ENCODE data around the gene NANOS2. TPM values are rescaled to one million over a fixed set of nuclear protein-coding genes. Genes with fewer than 3 reads are reported as not detected.
A peak's percentile ranks its signal among the peaks of the same experiment; 100 is the strongest.

The NANOS2 gene
- total and polyA plus RNA-seq, 2 of the 13 experiments (the other 11 are each of a cell fraction or from before 2014, with no cell fraction given): not detected

DNA sequence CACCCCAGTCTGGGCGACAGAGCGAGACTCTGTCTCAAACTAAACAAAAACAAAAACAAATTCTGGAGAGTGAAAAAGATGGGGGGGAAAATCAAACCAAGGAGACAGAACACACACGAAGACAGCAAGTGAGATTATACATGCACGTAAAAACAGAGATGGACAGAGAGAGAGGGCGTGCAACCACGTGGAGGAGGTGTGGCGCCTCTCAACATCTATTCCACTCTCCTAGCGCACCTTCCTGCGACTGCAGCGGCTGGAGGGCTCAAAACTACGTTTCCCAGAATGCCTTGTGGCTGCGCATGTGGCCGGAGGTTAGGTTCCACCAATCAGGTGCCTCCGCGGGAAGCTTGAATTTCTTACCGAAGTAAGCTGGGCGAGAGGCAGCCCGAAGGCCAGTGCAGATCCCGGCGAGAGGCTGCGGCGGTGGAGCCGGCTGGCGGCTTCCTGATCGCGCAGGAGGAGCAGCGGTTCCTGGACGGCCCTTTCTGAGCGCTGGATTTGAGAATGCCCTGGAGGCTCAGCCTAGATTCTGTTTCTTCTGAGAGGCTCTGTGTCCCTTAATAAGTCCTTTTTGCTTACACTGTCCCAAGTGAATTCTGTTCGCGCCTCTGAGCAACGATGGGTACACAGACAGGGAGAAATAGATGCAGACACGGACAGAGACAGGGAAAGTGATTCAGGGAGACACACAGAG, 13.1 kb upstream of the NANOS2 start (continued):
- TF ChIP-seq ZNF605 (CRISPR knock-in tag; IDR thresholded peaks at IDR 0.05) (peak; percentile 69; the same call in 1 of the 2 replicates), ZNF530 (CRISPR knock-in tag; IDR thresholded peaks at IDR 0.05; ENCODE audit: low read depth) (no peak), ZSCAN29 (CRISPR knock-in tag; conservative IDR thresholded peaks at IDR 0.05) (no peak), RARA (CRISPR knock-in tag; IDR thresholded peaks at IDR 0.05) (0 out of 2 replicates have a peak, but pooled peaks have one; percentile 9), NFYC (CRISPR knock-in tag; IDR thresholded peaks at IDR 0.05) (peak; percentile 100), PHF8 (CRISPR knock-in tag; IDR thresholded peaks at IDR 0.05) (peak; percentile 32; the same call in 1 of the 2 replicates), REXO4 (CRISPR knock-in tag; IDR thresholded peaks at IDR 0.05; ENCODE audit: borderline replicate concordance) (0 out of 2 replicates have a peak, but pooled peaks have one; percentile 50), ZNF83 (CRISPR knock-in tag; IDR thresholded peaks at IDR 0.05; ENCODE audit: borderline replicate concordance) (no peak), FOXM1 (CRISPR knock-in tag; IDR thresholded peaks at IDR 0.05) (no peak), CEBPG (CRISPR knock-in tag; IDR thresholded peaks at IDR 0.05) (peak; percentile 34; the same call in 1 of the 2 replicates), ZNF235 (CRISPR knock-in tag; IDR thresholded peaks at IDR 0.05; ENCODE audit: borderline replicate concordance) (no peak), ZNF383 (CRISPR knock-in tag; IDR thresholded peaks at IDR 0.05; ENCODE audit: borderline replicate concordance) (no peak), NFKBIZ (CRISPR knock-in tag; IDR thresholded peaks at IDR 0.05) (no peak), HNRNPUL1 (IDR thresholded peaks at IDR 0.05; ENCODE audit: low read depth, low read length) (no peak), NFE2L2 (IDR thresholded peaks at IDR 0.05; ENCODE audit: low read length) (no peak), NKX3-1 (CRISPR knock-in tag; IDR thresholded peaks at IDR 0.05) (no peak), HNF1A (IDR thresholded peaks at IDR 0.05; ENCODE audit: low read depth) (0 out of 2 replicates have a peak, but pooled peaks have one; percentile 5), HNF1A (CRISPR knock-in tag; IDR thresholded peaks at IDR 0.05; ENCODE audit: borderline replicate concordance) (no peak), NFATC3 (CRISPR knock-in tag; IDR thresholded peaks at IDR 0.05) (no peak), CBFB (CRISPR knock-in tag; IDR thresholded peaks at IDR 0.05) (peak; percentile 52; the same call in 1 of the 2 replicates), MIER3 (CRISPR knock-in tag; IDR thresholded peaks at IDR 0.05; ENCODE audit: borderline replicate concordance) (no peak; the same call in 1 of the 2 replicates), JUND (CRISPR knock-in tag; IDR thresholded peaks at IDR 0.05) (no peak), YEATS4 (CRISPR knock-in tag; IDR thresholded peaks at IDR 0.05; ENCODE audit: borderline replicate concordance) (no peak), FOSL1 (CRISPR knock-in tag; IDR thresholded peaks at IDR 0.05; ENCODE audit: borderline replicate concordance) (no peak)
- TF ChIP-seq, protein P1, sequence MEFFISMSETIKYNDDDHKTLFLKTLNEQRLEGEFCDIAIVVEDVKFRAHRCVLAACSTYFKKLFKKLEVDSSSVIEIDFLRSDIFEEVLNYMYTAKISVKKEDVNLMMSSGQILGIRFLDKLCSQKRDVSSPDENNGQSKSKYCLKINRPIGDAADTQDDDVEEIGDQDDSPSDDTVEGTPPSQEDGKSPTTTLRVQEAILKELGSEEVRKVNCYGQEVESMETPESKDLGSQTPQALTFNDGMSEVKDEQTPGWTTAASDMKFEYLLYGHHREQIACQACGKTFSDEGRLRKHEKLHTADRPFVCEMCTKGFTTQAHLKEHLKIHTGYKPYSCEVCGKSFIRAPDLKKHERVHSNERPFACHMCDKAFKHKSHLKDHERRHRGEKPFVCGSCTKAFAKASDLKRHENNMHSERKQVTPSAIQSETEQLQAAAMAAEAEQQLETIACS (CRISPR knock-in tag; IDR thresholded peaks at IDR 0.05): no peak
- TF ChIP-seq, protein P2, sequence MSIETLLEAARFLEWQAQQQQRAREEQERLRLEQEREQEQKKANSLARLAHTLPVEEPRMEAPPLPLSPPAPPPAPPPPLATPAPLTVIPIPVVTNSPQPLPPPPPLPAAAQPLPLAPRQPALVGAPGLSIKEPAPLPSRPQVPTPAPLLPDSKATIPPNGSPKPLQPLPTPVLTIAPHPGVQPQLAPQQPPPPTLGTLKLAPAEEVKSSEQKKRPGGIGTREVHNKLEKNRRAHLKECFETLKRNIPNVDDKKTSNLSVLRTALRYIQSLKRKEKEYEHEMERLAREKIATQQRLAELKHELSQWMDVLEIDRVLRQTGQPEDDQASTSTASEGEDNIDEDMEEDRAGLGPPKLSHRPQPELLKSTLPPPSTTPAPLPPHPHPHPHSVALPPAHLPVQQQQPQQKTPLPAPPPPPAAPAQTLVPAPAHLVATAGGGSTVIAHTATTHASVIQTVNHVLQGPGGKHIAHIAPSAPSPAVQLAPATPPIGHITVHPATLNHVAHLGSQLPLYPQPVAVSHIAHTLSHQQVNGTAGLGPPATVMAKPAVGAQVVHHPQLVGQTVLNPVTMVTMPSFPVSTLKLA (IDR thresholded peaks at IDR 0.05): peak; percentile 66

Measured in HepG2 (cell line).